ENCODE measurements around the gene MTMR4.
A peak's percentile ranks its signal among the peaks of the same experiment; 100 is the strongest.
"Not testable (repeated sequence)": the region's sequence is repeated elsewhere in the genome, so short reads cannot be mapped to it uniquely, and the experiment has no call there.

MTMR4 gene

DNA sequence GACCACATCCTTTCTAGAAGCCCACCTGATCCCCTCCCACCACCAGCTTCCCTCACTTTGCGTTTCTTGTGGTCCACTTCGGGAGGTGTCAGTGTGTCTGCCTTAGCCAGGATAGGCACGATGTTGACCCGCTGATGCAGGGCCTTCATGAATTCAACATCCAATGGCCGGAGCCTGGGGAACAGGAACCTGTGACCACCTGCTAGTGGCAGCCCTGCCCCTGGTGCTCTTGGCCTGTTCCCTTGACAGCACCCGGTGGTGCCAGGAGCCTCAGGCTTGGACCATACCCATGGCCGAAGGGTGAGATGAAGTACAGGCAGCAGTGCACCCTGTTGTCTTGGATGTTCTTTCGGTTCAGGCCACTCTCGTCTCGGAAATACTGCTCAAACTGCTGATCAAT, 7.2 kb upstream of the MTMR4 start:
- no peak for DNase-seq

DNA sequence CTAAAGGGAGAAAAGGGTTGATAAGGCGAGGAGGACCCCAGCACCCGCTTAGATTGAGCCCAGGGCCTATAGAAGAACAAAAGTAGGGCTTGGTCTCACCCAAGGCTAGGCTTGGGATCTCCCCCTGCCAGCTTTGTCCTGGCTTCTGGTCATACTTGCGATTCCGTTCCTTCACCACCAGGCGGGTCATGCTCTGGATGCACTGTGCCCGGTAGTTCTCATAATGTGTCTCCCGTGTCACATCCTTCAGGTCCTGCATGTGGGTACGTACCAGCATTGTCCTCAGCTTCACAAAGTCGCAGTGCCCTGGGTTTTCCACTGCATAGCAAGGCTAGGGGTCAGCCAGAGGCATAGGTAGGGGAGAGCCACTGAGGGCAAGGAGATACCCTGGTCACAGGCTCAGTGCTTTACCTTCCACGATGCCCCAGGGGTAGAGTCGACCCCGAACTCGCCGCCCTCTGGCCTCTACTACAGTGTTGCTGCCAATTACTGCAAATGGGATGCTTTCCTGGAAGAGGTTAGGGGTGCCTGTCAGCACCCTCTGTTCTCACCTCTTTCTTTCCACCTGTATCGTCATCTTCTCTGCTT, 6.5 kb upstream of the MTMR4 start:
- no peak for DNase-seq

DNA sequence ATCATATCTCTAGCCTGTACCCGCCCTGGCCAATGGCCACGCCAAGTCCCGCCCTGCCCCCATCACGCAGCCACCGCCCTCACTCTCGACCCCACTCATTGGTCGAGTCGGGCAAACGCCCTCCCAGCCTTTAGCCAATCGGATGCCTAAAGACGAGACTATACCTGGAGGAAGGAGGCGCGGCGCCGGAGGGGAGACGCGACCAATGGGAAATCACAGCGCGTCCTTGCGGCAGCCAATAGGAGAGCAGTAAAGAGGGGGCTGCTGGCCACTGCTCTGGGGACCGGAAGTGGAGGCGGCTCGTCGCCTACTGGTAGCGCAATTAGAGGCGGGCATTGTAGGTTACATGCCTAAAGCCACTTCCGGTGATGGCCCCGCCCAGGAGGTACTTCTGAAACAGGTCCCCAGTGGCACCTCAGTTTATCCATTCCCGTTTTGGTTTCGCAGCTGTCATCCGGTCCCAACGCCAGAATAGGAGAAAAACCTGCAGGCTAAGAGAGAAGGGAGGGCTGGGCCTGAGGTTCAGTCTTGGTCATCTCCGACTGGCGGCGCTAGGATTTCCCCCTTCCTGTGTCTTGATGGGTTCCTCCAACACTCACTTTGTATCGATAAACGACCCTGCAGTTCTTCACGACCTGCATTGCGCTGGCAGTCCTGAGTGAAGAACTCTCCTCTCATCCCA, 3.6 kb upstream of the MTMR4 start:
- DNase-seq = peak; percentile 96

DNA sequence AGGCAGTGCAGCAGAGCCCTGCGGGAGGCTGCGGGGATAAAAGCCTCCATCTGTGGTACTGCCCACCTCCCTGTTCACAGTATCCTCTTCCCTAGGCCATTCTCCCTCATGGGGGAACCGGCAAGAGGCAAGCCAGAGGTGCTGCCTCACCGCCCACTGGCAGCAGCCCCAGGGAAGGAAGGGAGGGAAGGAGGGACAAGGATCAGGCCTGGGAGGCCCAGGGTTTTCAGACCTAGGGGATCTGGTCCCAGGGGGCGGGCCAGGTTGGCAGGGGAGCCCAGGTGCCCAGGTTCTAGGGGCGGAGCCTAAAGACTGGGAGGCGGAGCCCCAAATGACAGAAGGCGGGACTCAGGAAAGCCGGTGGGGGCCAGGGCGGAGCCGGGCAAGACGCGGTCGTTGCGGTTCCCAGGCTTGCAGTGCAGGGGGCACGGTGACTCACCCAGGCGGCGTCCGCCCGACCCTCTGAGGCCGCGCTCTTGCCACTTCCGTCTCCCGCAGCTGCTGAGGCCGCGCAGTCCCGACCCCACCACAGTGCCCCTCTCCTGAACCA, 3.0 kb upstream of the MTMR4 start:
- no peak for DNase-seq

DNA sequence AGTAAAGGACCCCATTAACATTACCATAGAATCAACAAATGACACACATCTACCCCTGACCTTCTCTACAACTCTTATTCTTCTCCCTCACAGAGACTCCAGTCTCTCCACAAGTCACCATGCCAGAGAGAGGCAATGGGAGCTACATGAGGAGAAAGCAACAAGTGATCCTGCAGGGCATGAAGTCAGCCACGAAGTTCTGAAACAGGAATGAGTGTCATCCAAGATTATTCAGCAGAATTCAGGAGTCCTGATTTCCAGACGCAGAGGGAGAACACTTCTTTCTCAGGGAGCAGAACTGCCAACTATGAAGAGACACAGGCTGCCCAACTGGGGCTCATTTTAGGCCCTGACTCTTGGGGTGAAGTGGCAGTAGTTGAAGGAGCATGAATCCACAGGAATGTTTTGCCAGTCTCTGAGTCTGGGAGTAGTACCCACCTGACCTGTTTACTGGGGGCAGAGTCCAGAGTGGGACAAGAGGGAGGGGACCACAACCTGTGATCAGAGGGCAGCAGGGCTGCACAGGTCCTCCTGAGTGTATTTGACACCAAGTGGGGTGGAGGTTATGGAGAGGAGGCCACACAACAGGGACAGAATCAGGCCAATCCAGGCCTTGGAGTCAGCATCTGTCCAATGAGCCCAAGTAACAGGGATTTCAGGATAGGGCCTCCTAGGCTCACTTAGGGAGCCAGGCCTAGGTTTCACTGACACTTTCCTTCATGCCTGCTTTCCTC, 2.4 kb upstream of the MTMR4 start:
- no peak for DNase-seq

DNA sequence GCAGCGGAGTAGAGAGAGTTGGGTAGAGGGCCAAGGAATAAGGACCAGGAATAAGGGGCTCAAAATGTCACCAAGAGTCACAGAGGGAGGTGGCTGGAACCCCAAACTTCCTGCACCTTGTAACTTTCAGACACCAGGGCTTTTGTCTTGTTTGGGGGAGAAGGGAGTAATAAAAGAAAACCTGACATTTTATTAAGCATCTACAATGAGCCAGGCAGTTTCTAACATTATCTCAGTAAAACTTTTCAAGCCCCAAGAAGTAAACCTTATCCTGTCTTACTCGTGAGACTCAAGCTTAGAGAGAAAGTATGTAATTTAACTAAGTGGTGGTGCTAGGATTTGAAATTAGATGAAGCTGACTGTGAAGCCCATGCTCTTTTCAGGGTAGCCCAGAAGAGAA, 848 bp upstream of the MTMR4 start:
- no peak for DNase-seq

DNA sequence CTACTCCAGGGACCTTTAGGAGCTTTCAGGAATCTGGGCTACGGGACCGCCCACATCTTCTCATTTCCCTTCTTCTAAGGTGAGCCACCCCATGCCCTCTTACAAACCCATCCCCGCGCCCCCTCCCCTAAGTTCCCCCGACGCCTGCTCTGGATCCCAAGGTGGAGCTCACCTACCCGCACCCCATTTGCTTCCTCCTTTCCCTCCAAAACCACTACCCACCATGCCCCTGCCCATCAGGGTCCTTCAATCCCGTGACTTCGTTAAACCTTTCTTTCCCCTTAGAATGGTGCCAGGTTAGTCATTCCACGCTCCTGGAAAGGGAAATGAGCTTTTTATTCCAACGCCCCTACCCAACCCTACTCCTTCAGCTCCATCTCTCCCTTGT, 326 bp upstream of the MTMR4 start:
- DNase-seq = no peak

DNA sequence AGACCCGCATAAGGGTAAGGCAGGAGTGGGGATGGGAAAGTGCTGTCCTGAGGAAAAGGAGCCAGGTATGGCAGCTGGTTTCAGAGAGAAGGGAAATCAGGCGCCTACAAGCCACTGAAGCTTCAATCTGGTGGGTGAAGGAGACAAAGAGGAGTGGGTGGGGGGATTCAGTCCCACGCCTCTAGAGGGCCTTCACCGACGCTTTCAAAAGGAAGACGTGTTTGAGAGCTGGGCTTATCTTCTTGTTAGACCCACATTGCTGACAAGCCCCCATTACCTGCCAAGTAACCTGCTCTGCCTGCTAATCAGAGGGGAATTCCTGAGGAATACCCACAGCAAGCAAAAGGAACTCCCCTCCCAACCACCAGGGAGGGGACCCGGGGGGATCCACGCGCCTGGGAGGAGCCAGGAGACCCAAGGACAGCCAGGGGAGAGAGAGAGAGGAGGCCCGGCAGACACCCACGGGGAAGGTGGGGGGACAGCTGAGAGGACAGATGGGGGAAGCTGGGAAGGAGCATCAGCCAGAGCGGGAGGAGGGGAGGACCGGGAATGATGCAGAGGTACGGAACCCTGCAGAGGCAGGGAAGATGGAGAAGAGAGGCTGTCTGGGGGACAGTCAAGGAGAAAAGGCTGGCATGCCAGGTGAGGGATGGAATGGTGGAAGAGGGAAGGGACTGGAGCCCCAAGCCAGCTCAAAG, 1.0 kb downstream of the MTMR4 start:
- no peak for DNase-seq

DNA sequence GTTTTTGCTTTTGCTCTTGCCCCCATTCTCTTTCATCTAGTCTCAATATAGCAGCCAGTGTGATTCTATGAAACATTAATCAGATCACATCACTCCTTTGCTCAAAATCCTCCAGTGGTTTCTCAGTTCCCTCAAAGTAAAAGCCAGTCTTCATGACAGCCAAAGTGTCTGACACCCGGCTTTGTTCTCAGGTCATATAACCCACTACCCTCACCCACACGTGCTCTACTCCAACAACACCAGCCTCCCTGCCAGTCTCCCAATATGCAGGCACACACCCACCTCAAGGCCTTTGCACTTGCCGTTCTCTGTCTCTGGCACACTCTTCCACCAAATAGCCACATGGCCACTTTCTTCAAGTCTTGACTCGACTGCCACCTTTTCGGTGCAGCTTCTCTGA, 4.4 kb downstream of the MTMR4 start:
- no peak for DNase-seq

DNA sequence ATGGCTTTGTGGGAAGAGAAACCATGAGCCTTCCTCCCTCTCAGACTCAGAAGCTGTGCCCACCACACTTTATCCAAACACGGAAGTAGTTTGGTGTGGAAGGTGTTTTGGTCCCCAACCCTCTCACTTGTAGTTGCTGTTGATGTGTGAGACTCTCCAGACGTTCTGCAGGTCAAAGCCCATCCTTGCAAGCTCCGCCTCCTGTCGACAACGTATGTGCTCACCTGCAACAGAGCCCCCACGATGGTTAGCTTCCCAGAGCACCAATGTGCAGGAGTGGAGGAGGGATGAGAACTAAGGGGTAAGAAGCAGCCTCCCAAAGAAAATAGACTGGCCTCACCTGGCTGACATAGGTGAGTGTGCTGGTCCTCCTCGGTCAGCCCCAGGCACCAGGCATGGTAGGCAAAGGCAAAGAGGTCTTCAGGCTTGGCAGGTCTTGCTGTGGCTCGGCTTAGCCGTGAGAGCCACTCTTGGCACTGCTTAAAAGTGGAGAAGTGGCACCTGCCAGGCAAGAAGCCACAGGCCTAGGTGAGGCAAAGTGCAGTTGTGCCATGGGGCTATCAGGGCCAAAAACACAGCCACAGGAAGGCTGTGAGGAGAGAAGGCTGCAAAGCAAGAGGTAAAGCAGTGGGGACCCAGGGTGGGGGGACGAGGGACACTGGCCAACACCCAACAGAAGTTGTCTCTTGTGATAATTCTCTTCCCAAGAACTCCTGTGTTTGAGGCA, 5.9 kb downstream of the MTMR4 start:
- DNase-seq = no peak

DNA sequence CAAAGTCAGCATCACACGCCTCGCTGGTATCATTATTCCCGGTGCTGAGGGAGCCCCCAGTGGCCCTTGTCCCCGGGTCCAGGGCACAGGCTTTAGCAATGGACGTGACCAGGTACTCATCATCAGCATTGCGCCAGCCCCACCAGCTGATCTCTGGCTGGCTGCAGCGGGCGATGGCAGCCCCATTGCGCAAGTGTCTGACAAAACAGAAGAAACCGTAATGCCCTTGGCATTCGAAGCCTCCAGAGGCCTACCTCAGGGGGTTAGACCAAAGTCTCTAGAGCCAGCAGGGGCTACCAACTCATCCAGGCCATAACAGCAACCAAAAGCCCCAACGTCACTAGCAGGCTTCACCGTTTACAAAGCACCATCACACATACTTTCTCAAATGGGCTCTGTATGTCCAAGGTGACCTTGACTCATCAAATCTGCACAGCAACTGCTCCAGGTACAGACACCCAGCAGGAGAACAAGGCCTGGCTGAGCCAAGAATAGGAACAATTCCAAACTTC, 7.3 kb downstream of the MTMR4 start:
- DNase-seq = no peak

DNA sequence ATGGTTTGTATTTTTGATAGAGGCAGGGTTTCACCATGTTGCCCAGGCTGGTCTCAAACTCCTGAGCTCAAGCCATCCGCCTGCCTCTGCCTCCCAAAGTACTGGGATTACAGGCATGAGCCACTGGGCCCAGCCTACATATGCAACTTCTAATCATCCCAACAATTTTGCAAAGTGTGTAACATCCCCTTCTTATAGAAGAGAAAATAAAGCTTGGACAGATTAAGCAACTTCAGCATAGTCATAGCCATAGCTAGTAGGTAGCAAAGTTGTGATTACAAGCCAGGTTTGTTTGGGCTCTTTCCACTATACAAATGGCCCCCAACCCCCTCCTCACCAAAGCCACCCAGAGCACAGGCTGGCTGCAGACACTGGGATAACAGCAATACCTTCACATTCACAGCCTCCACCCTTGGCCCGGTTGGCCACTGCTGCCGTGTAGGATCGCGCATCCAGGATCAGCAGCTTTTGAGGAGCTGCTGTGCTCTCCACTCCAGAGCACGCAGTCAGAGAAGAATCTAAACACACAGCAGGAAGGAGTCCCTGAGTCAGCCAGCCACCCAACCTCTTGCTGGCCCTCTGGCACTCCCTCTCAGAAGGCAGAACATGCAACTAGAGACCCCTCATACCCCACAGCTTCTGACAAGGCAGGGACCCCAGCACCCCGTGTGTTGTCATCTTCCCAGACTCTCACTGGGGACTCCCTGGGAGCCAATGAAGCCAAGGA, 7.9 kb downstream of the MTMR4 start:
- DNase-seq = no peak

DNA sequence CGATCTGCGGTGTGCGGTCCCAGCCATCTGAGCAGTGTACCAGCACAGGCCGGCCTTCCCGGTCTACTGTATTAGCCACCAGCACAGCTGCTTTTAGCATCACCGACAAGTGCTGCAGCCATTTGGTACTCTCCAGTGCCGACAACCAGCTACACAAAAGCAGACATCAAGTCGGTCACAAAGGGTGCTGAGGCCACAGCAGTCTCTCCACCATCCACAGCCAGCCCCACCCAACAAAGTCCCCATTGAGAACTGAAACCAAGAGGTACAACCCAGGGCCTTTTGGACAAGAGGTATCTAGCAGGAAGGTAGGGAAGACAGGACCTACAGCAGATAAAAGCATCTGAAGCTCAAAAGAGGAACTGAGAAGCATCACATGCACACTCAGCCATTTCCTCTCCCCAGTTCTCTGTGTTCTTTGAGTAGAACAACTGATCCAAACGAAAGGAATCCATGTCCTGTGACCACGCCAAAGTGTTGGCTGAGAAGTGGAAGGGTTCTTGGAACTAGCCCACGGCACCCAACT, 9.5 kb downstream of the MTMR4 start:
- DNase-seq = no peak

DNA sequence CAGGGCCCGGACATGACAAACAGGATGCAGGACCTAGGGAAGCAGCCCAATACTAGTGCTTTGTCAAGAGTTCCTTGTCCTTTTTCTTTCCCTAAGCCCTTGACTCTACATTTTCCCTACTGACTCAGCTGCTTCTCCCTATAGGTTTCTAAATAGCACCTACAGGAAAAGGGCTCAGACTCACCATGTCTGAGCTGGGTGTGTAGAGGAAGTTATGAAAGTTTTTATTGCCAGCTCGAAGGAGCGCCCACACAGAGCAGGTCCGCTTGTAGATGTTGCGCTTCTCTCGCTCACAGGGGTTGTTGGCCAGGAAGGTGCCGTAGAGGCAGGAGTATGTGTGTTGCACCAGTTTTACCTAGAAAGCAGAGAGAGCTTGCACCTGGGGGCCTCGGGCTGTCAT, 10.6 kb downstream of the MTMR4 start:
- no peak for DNase-seq

DNA sequence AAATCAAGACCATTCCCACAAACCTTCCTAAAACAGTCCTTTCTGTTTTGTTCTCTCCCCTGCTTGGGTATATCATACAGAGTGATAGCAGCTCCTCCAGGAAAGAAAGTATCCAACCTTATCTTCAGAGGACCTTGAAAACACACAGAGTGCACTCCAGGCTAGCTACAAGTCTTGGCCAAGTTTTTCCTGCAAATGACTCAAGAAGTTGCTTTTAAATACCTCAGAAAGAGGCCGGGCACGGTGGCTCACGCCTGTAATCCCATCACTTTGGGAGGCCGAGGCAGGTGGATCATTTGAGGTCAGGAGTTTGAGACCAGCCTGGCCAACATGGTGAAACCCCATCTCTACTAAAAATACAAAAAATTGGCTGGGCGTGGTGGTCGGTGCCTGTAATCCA, 11.3 kb downstream of the MTMR4 start:
- not testable (repeated sequence) for DNase-seq

DNA sequence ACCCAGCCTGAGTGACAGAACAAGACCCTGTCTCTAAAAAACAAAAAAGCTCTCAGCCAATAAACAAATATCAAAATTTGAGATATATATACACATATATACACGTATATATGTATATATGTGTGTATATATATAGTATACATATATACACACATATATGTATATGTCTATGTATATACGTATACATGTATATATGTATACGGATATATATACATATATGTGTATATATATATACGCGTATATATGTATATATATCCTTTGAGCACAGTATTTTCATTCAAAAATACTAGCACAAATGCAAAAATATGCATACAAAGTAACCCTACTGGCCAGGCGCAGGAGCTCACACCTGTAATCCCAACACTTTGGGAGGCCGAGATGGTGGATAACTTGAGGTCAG, 13.0 kb downstream of the MTMR4 start:
- DNase-seq = no peak

DNA sequence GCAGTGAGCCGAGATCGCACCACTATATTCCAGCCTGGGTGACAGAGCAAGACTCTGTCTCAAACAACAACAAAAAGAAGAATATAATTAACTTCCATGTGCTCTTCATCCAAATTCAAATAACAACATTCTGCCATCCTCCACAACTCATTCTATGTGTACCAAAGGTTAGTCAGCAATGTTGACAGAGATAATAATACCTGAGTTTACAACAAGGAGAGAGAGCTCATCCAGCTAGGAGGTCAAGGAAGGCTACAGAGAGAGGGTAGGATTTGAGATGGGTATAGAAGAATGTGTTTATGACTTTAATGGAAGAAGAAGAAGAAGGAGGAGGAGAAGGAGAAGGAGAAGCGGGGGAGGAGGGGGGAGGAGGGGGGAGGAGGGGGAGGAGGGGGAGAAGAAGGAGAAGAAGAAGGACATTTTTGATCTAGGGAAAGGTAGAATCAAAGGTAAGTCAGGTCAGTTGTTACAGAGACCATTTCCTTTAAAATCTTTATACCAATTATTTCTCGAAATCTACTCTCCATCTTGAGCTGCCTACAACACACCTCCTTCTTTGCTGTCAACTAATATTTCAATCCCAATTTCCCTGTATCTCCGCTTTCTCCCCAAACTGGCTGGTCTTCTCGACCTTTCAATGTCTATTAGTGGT, 16.1 kb downstream of the MTMR4 start:
- DNase-seq = no peak

DNA sequence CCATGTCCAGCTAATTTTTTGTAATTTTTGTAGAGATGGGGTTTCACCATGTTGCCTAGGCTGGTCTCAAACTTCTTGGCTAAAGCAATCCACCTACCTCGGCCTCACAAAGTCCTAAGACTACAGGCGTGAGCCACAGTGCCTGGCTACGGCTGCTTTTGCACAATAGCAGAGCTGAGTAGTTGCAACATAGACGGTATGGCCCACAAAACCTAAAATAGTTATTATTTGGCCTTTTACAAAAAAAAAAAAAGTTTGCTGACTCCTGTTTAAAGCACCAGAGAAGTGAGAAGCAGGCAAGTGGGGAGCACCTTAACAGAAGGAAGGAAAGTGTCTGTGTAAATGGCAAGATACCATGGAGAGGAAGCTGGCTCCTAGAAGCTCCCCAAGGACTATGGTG, 20.9 kb downstream of the MTMR4 start:
- no peak for DNase-seq

DNA sequence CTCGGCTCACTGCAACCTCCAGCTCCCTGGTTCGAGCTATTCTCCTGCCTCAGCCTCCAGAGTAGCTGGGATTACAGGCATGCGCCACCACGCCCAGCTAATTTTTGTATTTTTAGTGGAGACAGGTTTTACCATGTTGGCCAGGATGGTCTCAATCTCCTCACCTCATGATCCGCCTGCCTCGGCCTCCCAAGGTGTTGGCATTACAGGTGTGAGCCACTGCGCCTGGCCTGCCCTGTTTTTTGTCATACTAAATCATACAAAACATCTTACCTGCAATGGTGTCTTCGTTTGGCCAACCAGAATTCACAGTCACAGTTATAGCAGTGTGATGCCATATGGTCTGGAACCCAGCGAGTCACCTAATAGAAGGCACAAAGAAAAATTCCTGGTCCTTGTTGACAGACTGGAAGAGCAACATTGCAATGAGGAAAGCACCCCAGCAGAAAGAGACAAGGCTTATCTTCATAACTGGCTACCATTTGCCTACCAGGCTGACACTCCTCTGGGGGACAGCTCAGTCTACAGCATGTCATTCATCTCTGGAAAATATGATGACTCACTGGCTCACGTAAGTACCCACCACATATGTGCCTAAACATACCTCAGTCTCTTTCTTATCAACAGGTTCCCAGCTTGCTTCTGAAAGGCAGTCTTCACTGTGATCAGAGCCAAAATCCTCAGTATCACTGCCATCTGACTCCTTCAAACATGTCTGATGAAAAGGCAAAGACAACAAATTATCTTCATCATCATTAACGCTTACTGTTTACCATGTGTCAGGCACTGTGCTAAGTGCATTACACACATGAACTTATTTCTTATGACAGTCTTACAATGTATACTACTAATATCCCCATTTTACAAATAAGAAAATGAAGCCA, 22.0 kb downstream of the MTMR4 start:
- DNase-seq = no peak

DNA sequence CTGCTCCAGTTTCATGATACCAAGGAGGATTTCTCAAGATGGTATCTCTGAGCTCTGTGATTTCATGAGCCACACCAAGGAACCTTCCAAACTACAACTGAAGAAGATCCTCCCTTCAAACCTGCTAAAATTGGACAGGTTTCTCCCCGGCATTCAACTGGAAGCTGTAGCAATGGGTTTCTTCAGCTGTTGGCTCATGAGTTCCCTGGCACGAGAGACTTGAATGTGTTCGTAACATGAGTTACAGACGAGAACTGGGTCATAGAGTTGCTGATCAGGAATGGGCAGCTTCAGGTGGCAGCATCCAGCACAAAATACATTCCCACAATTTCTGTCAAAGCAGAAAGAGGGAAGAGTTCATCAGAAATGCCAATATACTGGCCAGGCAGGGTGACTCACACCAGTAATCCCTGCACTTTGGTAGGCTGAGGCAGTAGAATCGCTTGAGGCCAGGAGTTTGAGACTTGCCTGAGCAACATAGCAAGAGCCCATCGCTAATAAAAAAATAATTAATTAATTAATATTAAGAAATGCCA, 22.9 kb downstream of the MTMR4 start:
- no peak for DNase-seq

Measured in NCI-H2029 treated with DMSO at 0.1 percent for 48 hours (cell line).